Dermis microvascular lymphatic vessel endothelial cell (primary cell): Measurements from ENCODE around the gene ZDHHC18. TPM values are rescaled to one million over a fixed set of nuclear protein-coding genes. Genes with fewer than 3 reads are reported as not detected.

Experiments used
- DNase-seq, 2 donors: peaks; one replicate each; pipeline versions ENCODE4 v3.0.0 to v3.0.0-alpha.2; 2010; ENCODE audit warnings: low read depth in 2 of 2
- total RNA-seq: library from RNA; depleted of rRNA; stranded (reverse); fragments of >200 nt; gene quantifications from 2 replicates; pipeline ENCODE4 v1.2.1, GENCODE V29; 2014

Gene ZDHHC18
- total RNA-seq = 3.6 and 7.1 TPM in 2 replicates

GRCh38 chr1:26826261-26827105 lies at the start of gene ZDHHC18:
Gene ZDHHC18 (plus strand): TSS chr1:26826688. CDS start chr1:26826805, 117 bp downstream.
- DNase-seq = peak in 1 of 2 donors; percentile 62

GRCh38 chr1:26779098-26779668 lies 47.3 kb upstream of the ZDHHC18 start:
- no peak for DNase-seq

GRCh38 chr1:26780344-26780957 lies 46.0 kb upstream of the ZDHHC18 start:
- DNase-seq = no peak

GRCh38 chr1:26781206-26781825 lies 45.2 kb upstream of the ZDHHC18 start:
- no peak for DNase-seq

GRCh38 chr1:26782521-26783212 lies 43.8 kb upstream of the ZDHHC18 start:
- no peak for DNase-seq

- no peak for DNase-seq
Measured at GRCh38 chr1:26783646-26784022, 42.9 kb upstream of the ZDHHC18 start.

GRCh38 chr1:26784023-26784871 lies 42.2 kb upstream of the ZDHHC18 start:
- peak in 1 of 2 donors; percentile 66 for DNase-seq

GRCh38 chr1:26784886-26785285 lies 41.6 kb upstream of the ZDHHC18 start:
- DNase-seq = no peak

- DNase-seq = peak in 1 of 2 donors; percentile 54
Measured at GRCh38 chr1:26785611-26786436, 40.7 kb upstream of the ZDHHC18 start.

- DNase-seq = peak; percentile 33 to 72
Measured at GRCh38 chr1:26786437-26787380, 39.8 kb upstream of the ZDHHC18 start.

GRCh38 chr1:26787381-26787705 lies 39.1 kb upstream of the ZDHHC18 start:
- peak in 1 of 2 donors; percentile 65 for DNase-seq

GRCh38 chr1:26787706-26788514 lies 38.6 kb upstream of the ZDHHC18 start, which contains the start of gene PIGV:
Gene PIGV (plus strand): TSS chr1:26787950. CDS start chr1:26790816, 2,866 bp downstream.
- DNase-seq = peak; percentile 48 to 81

- no peak for DNase-seq
Measured at GRCh38 chr1:26788515-26788785, 38.0 kb upstream of the ZDHHC18 start.

GRCh38 chr1:26788836-26789611 lies 37.5 kb upstream of the ZDHHC18 start:
- DNase-seq = peak; percentile 55 to 81

- no peak for DNase-seq
Measured at GRCh38 chr1:26789612-26789865, 36.9 kb upstream of the ZDHHC18 start.

- no peak for DNase-seq
Measured at GRCh38 chr1:26789931-26790330, 36.6 kb upstream of the ZDHHC18 start.

- no peak for DNase-seq
Measured at GRCh38 chr1:26790551-26790953, 35.9 kb upstream of the ZDHHC18 start.
